CD8-positive, alpha-beta memory T cell (primary cell): ENCODE results near the gene TCF4. TPM values are rescaled to one million over a fixed set of nuclear protein-coding genes. Genes with fewer than 3 reads are reported as not detected.

ENCODE experiments used
- CTCF ChIA-PET: fragments of 350-600 bp; sonication (Branson Sonifier 250); formaldehyde crosslinking; loops from one replicate; lab custom pipeline; 2021; ENCODE audit warnings: antibody characterized with exemption; lab: Charles Lee
- POLR2A ChIA-PET: fragments of 350-600 bp; sonication (Branson Sonifier 250); formaldehyde crosslinking; loops from one replicate; lab custom pipeline; 2021; ENCODE audit warnings: antibody characterized with exemption; lab: Charles Lee
- DNase-seq, 5 donors: peaks; one replicate each; pipeline versions ENCODE4 v3.0.0 to v3.0.0-alpha.2; 2020 to 2022; ENCODE audit warnings: mixed read lengths in 1 of 5
- H3K27ac ChIP-seq: one replicate; pipeline ENCODE4 v1.7.0; 2013; ENCODE audit warnings: low read depth, mild to moderate bottlenecking, low read length, moderate library complexity
- H3K27me3 ChIP-seq: 2 replicates; pipeline ENCODE4 v1.7.0; 2013; ENCODE audit warnings: low read length, mild to moderate bottlenecking; ENCODE audit not compliant: insufficient read depth, poor library complexity, severe bottlenecking
- H3K36me3 ChIP-seq: 2 replicates; pipeline ENCODE4 v1.7.0; 2013; ENCODE audit warnings: mild to moderate bottlenecking, low read length, moderate library complexity; ENCODE audit not compliant: insufficient read depth
- H3K4me1 ChIP-seq: 2 replicates; pipeline ENCODE4 v1.7.0; 2013; ENCODE audit warnings: mild to moderate bottlenecking, low read length, moderate library complexity; ENCODE audit not compliant: insufficient read depth
- H3K4me3 ChIP-seq: 2 replicates; pipeline ENCODE4 v1.7.0; 2013; ENCODE audit warnings: mild to moderate bottlenecking, low read length
- H3K9me3 ChIP-seq: 2 replicates; pipeline ENCODE4 v1.7.0; 2013; ENCODE audit warnings: mild to moderate bottlenecking, low read length
- H3K27ac Mint-ChIP-seq, 8 donors: one replicate each; pipeline ENCODE4 v1.8.0; 2020 to 2021; ENCODE audit warnings: mixed read lengths in 8 of 8, mild to moderate bottlenecking in 6 of 8, inconsistent platforms in 3 of 8, moderate library complexity in 3 of 8
- H3K27me3 Mint-ChIP-seq, 2 donors: one replicate each; pipeline ENCODE4 v1.8.0; 2020 to 2021; ENCODE audit warnings: mixed read lengths in 2 of 2, mild to moderate bottlenecking in 1 of 2, moderate library complexity in 1 of 2
- H3K36me3 Mint-ChIP-seq, 3 donors: one replicate each; pipeline ENCODE4 v1.8.0; 2020 to 2021; ENCODE audit warnings: mixed read lengths in 3 of 3, inconsistent platforms in 1 of 3, mild to moderate bottlenecking in 1 of 3
- H3K4me1 Mint-ChIP-seq, 3 donors: one replicate each; pipeline ENCODE4 v1.8.0; 2020 to 2021; ENCODE audit warnings: mixed read lengths in 3 of 3, inconsistent platforms in 1 of 3, mild to moderate bottlenecking in 1 of 3
- H3K4me3 Mint-ChIP-seq, 7 donors: one replicate each; pipeline ENCODE4 v1.8.0; 2020 to 2021; ENCODE audit warnings: mixed read lengths in 7 of 7, mild to moderate bottlenecking in 6 of 7, moderate library complexity in 4 of 7, inconsistent platforms in 2 of 7
- H3K9me3 Mint-ChIP-seq, 5 donors: one replicate each; pipeline ENCODE4 v1.8.0; 2020 to 2022; ENCODE audit warnings: mixed read lengths in 5 of 5, mild to moderate bottlenecking in 3 of 5, moderate library complexity in 2 of 5, inconsistent platforms in 1 of 5
- polyA plus RNA-seq: library from polyadenylated mRNA; unstranded; fragments of 300-500 nt; fragmentation: Illumina TruSeq; gene quantifications from one replicate; pipeline ENCODE4 v1.2.3, GENCODE V29; 2021
- total RNA-seq, 2 experiments: library from RNA; stranded (reverse); gene quantifications; one replicate each; pipeline ENCODE4 v1.2.3, GENCODE V29; 2021

Gene TCF4
- total and polyA plus RNA-seq, 3 experiments from 2014 or later: 0.18 to 0.62 (median 0.47) TPM

DNA sequence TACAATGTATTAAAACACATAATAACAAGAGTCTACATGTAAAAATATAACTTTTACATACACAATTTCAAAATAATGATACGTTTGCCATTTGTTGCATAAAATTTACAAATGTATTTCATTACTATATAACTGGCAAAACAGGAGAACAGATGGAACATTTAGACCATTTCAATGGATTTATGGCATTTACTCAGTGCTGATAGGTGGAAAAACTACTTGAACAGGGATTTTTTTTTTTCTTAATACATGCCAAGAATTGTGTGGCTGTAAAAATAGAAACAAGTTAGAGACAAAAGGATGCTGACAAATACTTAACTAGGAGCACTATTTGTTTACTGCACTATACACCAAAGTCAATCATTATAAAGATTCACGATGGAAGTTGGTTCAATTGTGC lies 361.9 kb downstream of the TCF4 start:
- H3K4me1 Mint-ChIP-seq: no peaks in the 10 kb centered on the region
- H3K27ac Mint-ChIP-seq: no peak overlapping the region
- no peaks in the 10 kb centered on the region for H3K27me3 Mint-ChIP-seq
- CTCF ChIA-PET: no interaction called here
- H3K36me3 Mint-ChIP-seq: no peaks in the 10 kb centered on the region
- no peaks in the 10 kb centered on the region for H3K36me3 ChIP-seq
- POLR2A ChIA-PET: no interaction called here
- peaks cover 0 to 3% (median 0%) of the 10 kb centered on the region in 5 donors for H3K9me3 Mint-ChIP-seq
- H3K4me3 ChIP-seq: no peak overlapping the region
- no peak for DNase-seq
- no peak overlapping the region for H3K4me3 Mint-ChIP-seq
- no peaks in the 10 kb centered on the region for H3K9me3 ChIP-seq
- H3K27me3 ChIP-seq: no peaks in the 10 kb centered on the region
- H3K27ac ChIP-seq: no peak overlapping the region
- H3K4me1 ChIP-seq: no peaks in the 10 kb centered on the region

DNA sequence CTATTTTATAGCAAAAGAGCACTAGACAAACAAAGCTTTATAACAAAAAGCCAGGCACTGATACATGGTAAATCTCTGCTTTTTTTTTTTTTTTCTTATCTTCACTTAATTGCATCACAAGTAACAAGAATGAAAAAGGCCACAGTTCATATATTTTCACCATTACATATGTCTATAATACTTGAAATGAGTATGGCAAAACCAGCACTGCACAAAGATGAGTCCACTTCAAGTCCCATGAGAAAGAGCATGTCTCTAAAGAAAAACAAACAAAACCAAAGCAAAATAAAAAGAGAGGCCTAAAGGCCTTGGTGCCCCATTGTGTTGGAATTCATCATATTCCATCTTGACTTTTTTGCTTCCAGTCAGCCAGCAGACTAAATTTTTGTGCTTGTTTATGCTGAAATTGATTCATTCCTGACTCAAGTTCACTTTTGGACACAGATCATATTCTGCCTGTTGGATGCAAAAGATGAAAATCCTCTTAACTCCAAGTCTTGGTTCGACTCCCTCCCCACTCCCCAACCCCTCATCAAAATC lies 363.8 kb downstream of the TCF4 start:
- Histone ChIP-seq H3K27ac (no peak overlapping the region), H3K27me3 (no peaks in the 10 kb centered on the region), H3K36me3 (no peaks in the 10 kb centered on the region), H3K9me3 (no peaks in the 10 kb centered on the region), H3K4me3 (no peak overlapping the region), H3K4me1 (no peaks in the 10 kb centered on the region)
- H3K9me3 Mint-ChIP-seq: peaks cover 0 to 3% (median 0%) of the 10 kb centered on the region in 5 donors
- CTCF ChIA-PET: no interaction called here
- H3K36me3 Mint-ChIP-seq: no peaks in the 10 kb centered on the region
- no peaks in the 10 kb centered on the region for H3K4me1 Mint-ChIP-seq
- peak overlapping the region in 1 of 8 donors; percentile 27 for H3K27ac Mint-ChIP-seq
- no peak for DNase-seq
- POLR2A ChIA-PET: no interaction called here
- no peak overlapping the region for H3K4me3 Mint-ChIP-seq
- H3K27me3 Mint-ChIP-seq: no peaks in the 10 kb centered on the region

DNA sequence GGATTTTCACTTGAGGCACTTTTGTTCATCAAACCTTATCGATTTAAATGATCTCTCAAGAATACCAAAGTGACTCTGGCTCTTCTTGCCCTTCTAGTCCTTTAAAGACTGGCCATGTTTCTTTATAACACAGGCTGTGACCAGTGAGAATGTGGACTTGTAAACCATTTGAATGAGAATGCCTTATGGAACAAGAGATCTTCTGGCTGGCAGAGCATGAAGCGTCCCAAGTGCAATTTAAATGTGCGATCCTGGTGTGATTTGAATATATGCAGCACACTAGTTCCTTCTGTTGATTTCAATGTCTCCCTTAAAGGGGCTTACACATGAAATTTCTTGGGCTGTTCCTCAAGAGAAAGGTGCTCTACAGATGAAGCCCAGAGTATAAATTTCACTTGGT lies 366.4 kb downstream of the TCF4 start:
- no peaks in the 10 kb centered on the region for H3K9me3 ChIP-seq
- no peak overlapping the region for H3K4me3 Mint-ChIP-seq
- no peaks in the 10 kb centered on the region for H3K4me1 ChIP-seq
- H3K27ac Mint-ChIP-seq: no peak overlapping the region
- no peak overlapping the region for H3K4me3 ChIP-seq
- no peaks in the 10 kb centered on the region for H3K36me3 ChIP-seq
- no peaks in the 10 kb centered on the region for H3K27me3 ChIP-seq
- H3K27me3 Mint-ChIP-seq: no peaks in the 10 kb centered on the region
- ChIA-PET CTCF (no interaction called here), POLR2A (no interaction called here)
- no peak overlapping the region for H3K27ac ChIP-seq
- no peaks in the 10 kb centered on the region for H3K36me3 Mint-ChIP-seq
- no peaks in the 10 kb centered on the region for H3K4me1 Mint-ChIP-seq
- no peak for DNase-seq
- peaks cover 0 to 7% (median 0%) of the 10 kb centered on the region in 5 donors for H3K9me3 Mint-ChIP-seq

DNA sequence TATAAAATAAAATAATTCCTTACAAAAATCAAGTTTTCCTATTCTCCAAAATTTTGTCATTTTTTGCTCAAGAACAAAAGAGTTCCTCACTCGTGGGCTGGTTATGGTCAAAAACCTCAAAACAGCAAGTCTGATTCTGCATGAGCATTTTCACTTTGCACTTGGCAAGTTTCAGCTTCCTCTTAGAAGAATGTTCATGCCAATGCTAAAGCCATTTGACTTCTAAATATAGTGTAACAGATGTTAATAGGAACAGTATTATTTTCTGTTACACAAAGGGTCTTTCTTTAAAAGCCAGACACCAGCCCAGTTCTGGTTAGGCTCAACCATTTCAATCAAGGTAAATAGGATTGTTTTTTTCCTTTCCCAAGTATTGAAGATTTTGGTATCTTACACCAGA lies 367.5 kb downstream of the TCF4 start:
- Histone ChIP-seq H3K36me3 (no peaks in the 10 kb centered on the region), H3K9me3 (no peaks in the 10 kb centered on the region), H3K27ac (no peak overlapping the region), H3K27me3 (no peaks in the 10 kb centered on the region), H3K4me1 (no peaks in the 10 kb centered on the region), H3K4me3 (no peak overlapping the region)
- ChIA-PET CTCF (no interaction called here), POLR2A (no interaction called here)
- Mint-ChIP-seq H3K9me3 (peaks cover 0 to 8% (median 0%) of the 10 kb centered on the region in 5 donors), H3K4me1 (no peaks in the 10 kb centered on the region), H3K27me3 (no peaks in the 10 kb centered on the region), H3K27ac (no peak overlapping the region), H3K4me3 (no peak overlapping the region), H3K36me3 (no peaks in the 10 kb centered on the region)
- no peak for DNase-seq

DNA sequence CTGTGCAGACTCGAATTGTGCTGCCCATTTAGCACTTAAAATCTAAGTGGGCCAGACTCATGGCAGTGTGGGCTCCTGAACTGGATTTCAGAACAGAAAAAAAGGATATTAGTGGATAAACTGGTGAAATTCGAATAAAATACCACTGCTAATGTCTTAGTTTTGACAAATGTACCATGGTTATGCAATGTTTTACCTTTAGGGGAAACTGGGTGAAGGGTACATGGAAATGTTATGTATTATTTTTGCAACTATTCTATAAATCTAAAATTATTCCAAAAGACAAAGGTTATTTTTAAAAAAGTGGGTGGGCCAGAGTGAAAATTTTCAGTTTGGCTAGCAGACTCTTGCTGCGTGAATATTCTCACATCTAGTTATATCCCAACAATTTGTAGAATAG lies 368.2 kb downstream of the TCF4 start:
- no peaks in the 10 kb centered on the region for H3K27me3 Mint-ChIP-seq
- no peak overlapping the region for H3K4me3 ChIP-seq
- no peaks in the 10 kb centered on the region for H3K27me3 ChIP-seq
- no peaks in the 10 kb centered on the region for H3K36me3 Mint-ChIP-seq
- no peak overlapping the region for H3K27ac ChIP-seq
- H3K4me3 Mint-ChIP-seq: no peak overlapping the region
- DNase-seq: no peak
- no peaks in the 10 kb centered on the region for H3K4me1 ChIP-seq
- H3K36me3 ChIP-seq: no peaks in the 10 kb centered on the region
- H3K9me3 ChIP-seq: no peaks in the 10 kb centered on the region
- POLR2A ChIA-PET: no interaction called here
- H3K9me3 Mint-ChIP-seq: peaks cover 0 to 8% (median 0%) of the 10 kb centered on the region in 5 donors
- CTCF ChIA-PET: no interaction called here
- H3K4me1 Mint-ChIP-seq: no peaks in the 10 kb centered on the region
- no peak overlapping the region for H3K27ac Mint-ChIP-seq

DNA sequence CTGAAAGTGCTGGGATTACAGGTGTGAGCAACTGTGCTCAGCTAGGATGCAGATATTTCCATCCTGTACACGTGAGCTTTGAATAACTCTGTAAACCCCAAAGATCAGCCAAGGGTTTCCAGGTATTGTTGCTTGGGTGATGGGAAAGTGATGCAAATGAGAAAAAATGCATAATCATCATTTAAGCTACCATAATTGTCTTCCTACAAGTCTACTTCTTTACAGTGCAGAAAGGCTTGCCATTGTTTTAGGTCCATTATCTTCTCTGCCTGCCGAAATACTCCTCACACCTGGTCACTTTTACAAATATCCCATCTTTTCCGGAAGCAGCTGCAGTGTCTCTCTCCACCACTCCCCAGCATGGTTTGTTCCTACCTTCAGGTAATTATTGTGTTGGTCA lies 368.9 kb downstream of the TCF4 start:
- H3K4me3 ChIP-seq: no peak overlapping the region
- ChIA-PET CTCF (no interaction called here), POLR2A (no interaction called here)
- Mint-ChIP-seq H3K27ac (no peak overlapping the region), H3K4me3 (no peak overlapping the region), H3K4me1 (no peaks in the 10 kb centered on the region), H3K36me3 (no peaks in the 10 kb centered on the region), H3K9me3 (peaks cover 0 to 8% (median 0%) of the 10 kb centered on the region in 5 donors), H3K27me3 (no peaks in the 10 kb centered on the region)
- no peaks in the 10 kb centered on the region for H3K9me3 ChIP-seq
- H3K27ac ChIP-seq: no peak overlapping the region
- no peaks in the 10 kb centered on the region for H3K36me3 ChIP-seq
- H3K27me3 ChIP-seq: no peaks in the 10 kb centered on the region
- no peak for DNase-seq
- no peaks in the 10 kb centered on the region for H3K4me1 ChIP-seq

DNA sequence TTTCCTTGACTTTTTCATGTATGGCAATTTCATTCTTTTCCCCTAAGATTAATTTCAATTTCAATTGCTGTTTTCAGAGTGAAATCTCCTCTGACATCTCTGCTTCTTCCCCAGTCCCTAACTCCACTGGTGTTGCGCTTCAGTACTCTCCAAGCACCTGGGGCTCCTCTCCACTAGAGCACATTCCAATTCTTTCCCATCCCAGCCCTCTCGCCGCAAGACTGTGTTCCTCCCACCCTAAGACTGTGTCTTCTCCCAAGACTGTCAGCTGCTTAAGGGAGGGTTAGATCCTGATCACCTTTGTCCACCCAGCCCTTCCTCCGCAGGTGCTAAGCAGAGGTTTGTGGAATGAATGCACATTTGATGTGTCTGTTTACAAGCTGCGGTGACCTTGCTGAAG lies 373.0 kb downstream of the TCF4 start:
- Histone ChIP-seq H3K36me3 (no peaks in the 10 kb centered on the region), H3K4me1 (no peaks in the 10 kb centered on the region)
- CTCF ChIA-PET: no interaction called here

DNA sequence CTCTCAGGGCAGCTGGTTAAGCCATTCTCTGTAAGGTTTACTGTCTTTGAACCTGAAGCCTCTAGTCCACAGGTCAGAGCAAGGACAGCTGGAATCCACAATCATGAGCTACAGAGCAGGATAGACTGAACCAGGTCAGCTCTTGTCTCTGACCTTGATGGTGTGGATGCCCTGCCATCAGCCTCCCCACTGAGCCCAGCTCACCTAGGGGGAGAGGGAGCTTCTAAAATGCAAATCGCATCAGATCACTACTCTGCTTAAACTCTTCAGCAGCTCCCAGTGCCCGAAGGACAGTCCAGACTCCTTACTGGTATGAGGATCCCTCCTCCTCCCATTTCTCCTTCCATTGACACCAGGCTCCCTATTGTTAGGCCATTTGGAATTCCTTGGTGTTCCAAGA lies 373.5 kb downstream of the TCF4 start:
- Mint-ChIP-seq H3K4me3 (no peak overlapping the region), H3K4me1 (no peaks in the 10 kb centered on the region), H3K27me3 (no peaks in the 10 kb centered on the region), H3K36me3 (no peaks in the 10 kb centered on the region), H3K27ac (no peak overlapping the region), H3K9me3 (peaks cover 0 to 8% (median 0%) of the 10 kb centered on the region in 5 donors)
- POLR2A ChIA-PET: no interaction called here
- CTCF ChIA-PET: no interaction called here
- Histone ChIP-seq H3K27me3 (no peaks in the 10 kb centered on the region), H3K4me3 (no peak overlapping the region), H3K9me3 (no peaks in the 10 kb centered on the region), H3K27ac (no peak overlapping the region), H3K36me3 (no peaks in the 10 kb centered on the region), H3K4me1 (no peaks in the 10 kb centered on the region)
- no peak for DNase-seq

More for the DNA sequence above, 373.0 kb downstream of the TCF4 start:
- H3K27ac Mint-ChIP-seq: no peak overlapping the region
- H3K27me3 ChIP-seq: no peaks in the 10 kb centered on the region
- H3K27ac ChIP-seq: no peak overlapping the region
- no peaks in the 10 kb centered on the region for H3K27me3 Mint-ChIP-seq
- H3K4me1 Mint-ChIP-seq: no peaks in the 10 kb centered on the region
- H3K9me3 Mint-ChIP-seq: peaks cover 0 to 8% (median 0%) of the 10 kb centered on the region in 5 donors
- no peak overlapping the region for H3K4me3 ChIP-seq
- H3K36me3 Mint-ChIP-seq: no peaks in the 10 kb centered on the region
- no peaks in the 10 kb centered on the region for H3K9me3 ChIP-seq
- no peak for DNase-seq
- POLR2A ChIA-PET: no interaction called here
- H3K4me3 Mint-ChIP-seq: no peak overlapping the region

DNA sequence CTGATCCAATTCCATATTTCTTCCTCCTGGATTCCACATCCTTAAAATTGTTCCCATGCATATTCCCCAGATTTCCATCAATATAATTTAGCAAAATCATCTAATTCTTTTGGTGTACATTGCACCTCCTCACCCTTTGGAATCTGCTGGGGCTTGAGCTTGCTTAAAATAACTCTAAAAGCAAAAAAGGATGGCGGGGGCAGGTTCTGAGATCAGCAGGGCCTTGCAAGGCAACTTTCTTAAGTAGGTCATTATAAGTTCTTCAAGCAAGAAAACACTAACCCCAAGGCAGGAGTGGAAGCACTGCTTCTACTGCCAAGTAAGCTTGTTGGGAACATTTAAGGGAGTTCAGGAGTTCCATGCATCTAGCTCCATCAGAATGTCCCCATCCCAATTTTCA lies 374.4 kb downstream of the TCF4 start:
- no peak overlapping the region for H3K27ac Mint-ChIP-seq
- Histone ChIP-seq H3K4me3 (no peak overlapping the region), H3K36me3 (no peaks in the 10 kb centered on the region), H3K9me3 (no peaks in the 10 kb centered on the region), H3K27me3 (no peaks in the 10 kb centered on the region), H3K27ac (no peak overlapping the region), H3K4me1 (no peaks in the 10 kb centered on the region)
- H3K27me3 Mint-ChIP-seq: no peaks in the 10 kb centered on the region
- DNase-seq: no peak
- no peaks in the 10 kb centered on the region for H3K36me3 Mint-ChIP-seq
- no peaks in the 10 kb centered on the region for H3K4me1 Mint-ChIP-seq
- H3K4me3 Mint-ChIP-seq: no peak overlapping the region
- POLR2A ChIA-PET: no interaction called here
- CTCF ChIA-PET: no interaction called here
- H3K9me3 Mint-ChIP-seq: peaks cover 0 to 10% (median 0%) of the 10 kb centered on the region in 5 donors
